ENCODE data around the gene DNAJB14.

DNAJB14 gene

GRCh38 chr4:99861120-99861905 is 85.1 kb downstream of the DNAJB14 start:
- no peak for DNase-seq

- no peak for DNase-seq
Observed at GRCh38 chr4:99860521-99860920, 85.9 kb downstream of the DNAJB14 start.

GRCh38 chr4:99859618-99860017 is 86.8 kb downstream of the DNAJB14 start:
- DNase-seq: no peak

GRCh38 chr4:99857307-99857706 is 89.1 kb downstream of the DNAJB14 start:
- no peak for DNase-seq

- no peak for DNase-seq
Observed at GRCh38 chr4:99856166-99856565, 90.3 kb downstream of the DNAJB14 start.

GRCh38 chr4:99855678-99856077 is 90.7 kb downstream of the DNAJB14 start:
- DNase-seq: no peak

GRCh38 chr4:99853999-99854398 is 92.4 kb downstream of the DNAJB14 start:
- DNase-seq: no peak

GRCh38 chr4:99853190-99853589 is 93.2 kb downstream of the DNAJB14 start:
- DNase-seq: no peak

- DNase-seq: no peak
Observed at GRCh38 chr4:99852199-99852749, 94.1 kb downstream of the DNAJB14 start.

GRCh38 chr4:99848591-99849001 is 97.8 kb downstream of the DNAJB14 start:
- DNase-seq: no peak

- DNase-seq: no peak
Observed at GRCh38 chr4:99847362-99847976, 98.9 kb downstream of the DNAJB14 start.

- no peak for DNase-seq
Observed at GRCh38 chr4:99846891-99847290, 99.5 kb downstream of the DNAJB14 start.
